ENCODE results near the gene ZNF614. TPM values are rescaled to one million over a fixed set of nuclear protein-coding genes. Genes with fewer than 3 reads are reported as not detected.
"Not testable (repeated sequence)": the region's sequence is repeated elsewhere in the genome, so short reads cannot be mapped to it uniquely, and the experiment has no call there.

The ZNF614 gene
- total RNA-seq, 1 experiment from 2014 or later, result 11.1 TPM

- peak; percentile 94 for DNase-seq (ENCODE audit: low read depth)
Measured at GRCh38 chr19:51986309-51987291, 41.6 kb downstream of the ZNF614 start, which contains the start of gene ZNF350. TSS of gene ZNF350 (minus strand) at chr19:51986840. CDS start at chr19:51974360, 12,480 bp downstream.

- no peak for DNase-seq (ENCODE audit: low read depth)
Measured at GRCh38 chr19:51983361-51983760, 44.8 kb downstream of the ZNF614 start.

GRCh38 chr19:51980926-51981325 is 47.3 kb downstream of the ZNF614 start:
- DNase-seq (ENCODE audit: low read depth), result not testable (repeated sequence)

- peak; percentile 15 for DNase-seq (ENCODE audit: low read depth)
Measured at GRCh38 chr19:51980116-51980736, 48.0 kb downstream of the ZNF614 start.

- DNase-seq (ENCODE audit: low read depth), result no peak
Measured at GRCh38 chr19:51978882-51979281, 49.3 kb downstream of the ZNF614 start.

DNA sequence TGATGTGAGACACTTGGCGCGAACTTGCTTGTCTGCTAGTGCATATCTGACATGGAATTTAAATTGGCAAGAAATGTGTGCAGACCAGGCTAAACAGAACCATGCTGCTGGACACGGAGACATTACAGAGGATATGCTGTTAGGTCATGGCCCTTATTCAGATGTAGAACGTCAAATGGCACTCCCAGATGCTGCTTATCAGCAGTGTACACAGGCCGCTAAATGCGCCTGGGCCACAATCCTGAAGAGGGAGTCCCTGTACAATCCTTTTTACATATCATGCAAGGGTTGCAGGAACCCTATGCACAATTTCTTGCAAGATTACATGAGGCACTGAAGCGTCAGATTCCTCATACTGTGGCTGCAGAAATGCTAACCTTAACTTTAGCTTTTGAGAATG is 50.8 kb downstream of the ZNF614 start:
- DNase-seq (ENCODE audit: low read depth), result no peak

DNA sequence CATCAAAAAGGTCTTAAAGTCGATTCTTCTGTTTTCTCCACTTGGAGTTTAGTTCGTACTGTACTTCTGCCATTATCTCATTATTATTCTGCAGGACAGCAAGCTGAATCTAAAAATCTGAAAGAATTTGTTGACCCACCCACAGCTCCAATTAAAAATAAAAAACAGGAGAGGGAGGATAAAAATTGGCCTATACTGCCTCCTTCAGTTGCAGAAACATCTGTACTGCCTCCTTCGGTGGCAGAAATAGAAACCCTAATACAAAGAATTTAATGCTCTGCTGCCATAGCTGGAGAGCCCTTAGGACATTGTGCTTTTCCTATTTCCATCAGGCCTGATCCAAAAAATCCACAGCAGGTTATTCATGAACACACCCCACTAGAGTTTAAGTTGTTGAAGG is 51.3 kb downstream of the ZNF614 start:
- no peak for DNase-seq (ENCODE audit: low read depth)

DNA sequence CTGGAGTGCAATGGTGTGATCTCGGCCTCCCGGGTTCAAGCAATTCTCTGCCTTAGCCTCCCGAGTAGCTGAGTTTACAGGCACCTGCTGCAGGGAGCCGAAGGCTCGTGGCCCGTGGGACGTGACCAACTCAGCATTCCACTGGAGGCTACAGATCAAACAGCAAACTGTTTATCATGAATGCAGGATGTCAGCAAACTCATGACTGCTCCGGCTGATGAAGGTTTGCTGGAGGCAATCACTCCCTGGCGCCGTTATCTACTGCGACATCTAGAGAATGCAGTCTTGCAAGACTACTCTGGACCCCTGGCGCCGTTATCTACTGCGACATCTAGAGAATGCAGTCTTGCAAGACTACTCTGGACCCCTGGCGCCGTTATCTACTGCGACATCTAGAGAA is 52.4 kb downstream of the ZNF614 start:
- DNase-seq (ENCODE audit: low read depth), result not testable (repeated sequence)

- DNase-seq (ENCODE audit: low read depth), result peak; percentile 30
Measured at GRCh38 chr19:51971624-51972023, 56.6 kb downstream of the ZNF614 start.

DNA sequence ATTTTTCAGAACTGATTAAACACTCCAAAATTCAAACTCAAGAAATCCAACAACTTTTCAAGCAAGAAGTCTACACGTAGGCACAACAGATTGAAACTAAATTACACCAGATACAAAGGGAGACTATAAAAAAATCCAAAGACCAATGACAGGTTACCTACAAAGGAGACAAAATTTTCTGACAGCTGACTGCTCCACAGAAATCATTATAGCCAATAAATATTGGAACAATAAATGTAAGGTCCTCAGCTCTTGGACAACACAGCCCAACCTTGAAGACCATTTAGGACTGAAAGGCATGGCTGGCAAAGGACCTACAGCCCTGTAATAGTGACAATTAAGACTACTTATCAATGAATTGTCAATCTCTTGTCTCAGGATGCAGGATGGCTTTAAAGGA is 57.5 kb downstream of the ZNF614 start:
- no peak for DNase-seq (ENCODE audit: low read depth)

- no peak for DNase-seq (ENCODE audit: low read depth)
Measured at GRCh38 chr19:51965583-51965982, 62.6 kb downstream of the ZNF614 start.

Other genes starting within 250 kb of the ZNF614 start
- not detected in 2 replicates for gene FPR3, start 233.2 kb downstream of the ZNF614 start, total RNA-seq (2014; rRNA removed)
- gene ZNF577, start 140.4 kb downstream of the ZNF614 start, total RNA-seq (2014; rRNA removed), result 4.6 and 6.6 TPM in 2 replicates
- 8.7 and 9.1 TPM in 2 replicates for gene ZNF649, start 123.4 kb downstream of the ZNF614 start, total RNA-seq (2014; rRNA removed)
- gene ZNF613, start 100.9 kb downstream of the ZNF614 start, total RNA-seq (2014; rRNA removed), result 6.2 and 6.6 TPM in 2 replicates
- gene ZNF350, start 41.5 kb downstream of the ZNF614 start, total RNA-seq (2014; rRNA removed), result 5.6 and 7.6 TPM in 2 replicates
- gene ZNF615, start 20.2 kb downstream of the ZNF614 start, total RNA-seq (2014; rRNA removed), result 11.0 and 11.7 TPM in 2 replicates
- gene ZNF432, start 20.5 kb upstream of the ZNF614 start, total RNA-seq (2014; rRNA removed), result 7.8 and 10.1 TPM in 2 replicates
- gene ZNF841, start 67.4 kb upstream of the ZNF614 start, total RNA-seq (2014; rRNA removed), result 12.5 and 25.0 TPM in 2 replicates
- gene ZNF616, start 111.6 kb upstream of the ZNF614 start, total RNA-seq (2014; rRNA removed), result 8.7 and 10.7 TPM in 2 replicates
- gene ZNF836, start 143.2 kb upstream of the ZNF614 start, total RNA-seq (2014; rRNA removed), result 6.3 and 8.4 TPM in 2 replicates
- 284 and 301 TPM in 2 replicates for gene PPP2R1A, start 161.7 kb upstream of the ZNF614 start, total RNA-seq (2014; rRNA removed)
- gene ZNF766, start 241.2 kb upstream of the ZNF614 start, total RNA-seq (2014; rRNA removed), result 11.0 and 11.9 TPM in 2 replicates

All from LHCN-M2 (cell line).